HCT116 (cell line): ENCODE measurements around the gene SHTN1. TPM values are rescaled to one million over a fixed set of nuclear protein-coding genes. Genes with fewer than 3 reads are reported as not detected.

ENCODE experiments used
- ATAC-seq: fragments of 200-7000 bp; cut with Tn5 transposase; 2 replicates; pipeline ENCODE4 v1.9.1; 2020; ENCODE audit warnings: mild to moderate bottlenecking, moderate library complexity
- BruUV-seq: library from RNA; stranded (reverse); fragments of 400-500 nt; replicated peaks from 2 replicates; lab custom pipeline; 2021; lab: Mats Ljungman, UMichigan
- CTCF ChIA-PET: fragments of 300-600 bp; sonication (Branson Sonifier 250); formaldehyde crosslinking; loops from one replicate; lab custom pipeline; 2021; ENCODE audit warnings: antibody characterized with exemption; lab: Charles Lee
- POLR2A ChIA-PET: fragments of 300-600, 350-600 bp; sonication (Branson Sonifier 250); formaldehyde crosslinking; loops from one replicate; lab custom pipeline; 2021; ENCODE audit warnings: antibody characterized with exemption; lab: Charles Lee
- RAD21 ChIA-PET, 2 experiments: fragments of 300-600 bp; sonication (Branson Sonifier 250); formaldehyde crosslinking; loops; one replicate each; lab custom pipeline; 2023; ENCODE audit warnings: low total read pairs in 2 of 2; ENCODE audit not compliant: uncharacterized antibody in 2 of 2, unreplicated experiment in 2 of 2, low non-redundant PET in 1 of 2; lab: Charles Lee
- DNase-seq: peaks from one replicate; pipeline ENCODE4 v3.0.0-alpha.2; 2010; ENCODE audit warnings: low read depth, low spot score
- H2AFZ ChIP-seq: fragments of 200-600 bp; shearing (Covaris generic), sonication (generic); 2 replicates; pipeline ENCODE4 v1.6.1; 2017; ENCODE audit warnings: low read depth, mixed run types, mixed read lengths, antibody characterized with exemption, low read length; ENCODE audit not compliant: poor library complexity, severe bottlenecking
- H3K27ac ChIP-seq: 2 replicates; pipeline ENCODE4 v1.5.1; 2012; ENCODE audit warnings: low read depth, low read length
- H3K27me3 ChIP-seq: fragments of 200-600 bp; sonication (generic); 2 replicates; pipeline ENCODE4 v1.6.1; 2016; ENCODE audit warnings: mixed run types, low read length, mixed read lengths; ENCODE audit not compliant: insufficient read depth
- H3K36me3 ChIP-seq, 2 experiments: fragments of 200-500 bp in 1 of 2; fragments of 200-600 bp in 1 of 2; sonication (Bioruptor generic) in 1 of 2; sonication (generic) in 1 of 2; 2 replicates each; pipeline versions ENCODE4 v1.5.1 to v1.6.1; 2014 to 2016; ENCODE audit warnings: low read length in 2 of 2, inconsistent platforms in 1 of 2, mixed read lengths in 1 of 2, mixed run types in 1 of 2; ENCODE audit not compliant: insufficient read depth in 2 of 2, control insufficient read depth in 1 of 2
- H3K4me1 ChIP-seq, 2 experiments: fragments of 200-600 bp in 1 of 2; sonication (generic) in 1 of 2; 2 replicates each; pipeline versions ENCODE4 v1.5.1 to v1.6.1; 2012 to 2017; ENCODE audit warnings: low read length in 2 of 2, inconsistent platforms in 1 of 2, mild to moderate bottlenecking in 1 of 2, mixed read lengths in 1 of 2, mixed run types in 1 of 2, moderate library complexity in 1 of 2; ENCODE audit not compliant: insufficient read depth in 2 of 2, control insufficient read depth in 1 of 2
- H3K4me2 ChIP-seq: fragments of 200-600 bp; sonication (generic); 2 replicates; pipeline ENCODE4 v1.6.1; 2017; ENCODE audit warnings: mixed run types, low read length, mixed read lengths
- H3K4me3 ChIP-seq, 2 experiments: fragments of 200-600 bp in 1 of 2; sonication (generic) in 1 of 2; replicated peaks in 1 of 2; 2 replicates each; pipeline ENCODE4 v1.5.1; 2011 to 2016; ENCODE audit warnings: low read length in 2 of 2, control low read depth in 1 of 2, low read depth in 1 of 2, mild to moderate bottlenecking in 1 of 2, mixed read lengths in 1 of 2, mixed run types in 1 of 2
- H3K79me2 ChIP-seq: fragments of 200-600 bp; sonication (generic); 2 replicates; pipeline ENCODE4 v1.6.1; 2017; ENCODE audit warnings: mild to moderate bottlenecking, mixed run types, low read length, moderate library complexity, mixed read lengths; ENCODE audit not compliant: insufficient read depth
- H3K9ac ChIP-seq: fragments of 200-600 bp; sonication (generic); 2 replicates; pipeline ENCODE4 v1.6.1; 2016; ENCODE audit warnings: low read length, mixed read lengths
- H3K9me2 ChIP-seq: fragments of 200-600 bp; sonication (generic), shearing (Covaris generic); 2 replicates; pipeline ENCODE4 v1.6.1; 2017; ENCODE audit warnings: mixed run types, mild to moderate bottlenecking, moderate library complexity; ENCODE audit not compliant: insufficient read depth
- H3K9me3 ChIP-seq, 2 experiments: fragments of 200-500 bp in 1 of 2; fragments of 200-600 bp in 1 of 2; sonication (Bioruptor generic) in 1 of 2; sonication (generic) in 1 of 2; 2 replicates each; pipeline ENCODE4 v1.6.1; 2014 to 2017; ENCODE audit warnings: low read length in 2 of 2, mixed read lengths in 2 of 2, inconsistent platforms in 1 of 2, low read depth in 1 of 2, mild to moderate bottlenecking in 1 of 2, mixed run types in 1 of 2, moderate library complexity in 1 of 2; ENCODE audit not compliant: control insufficient read depth in 1 of 2, insufficient read depth in 1 of 2
- H4K20me1 ChIP-seq: fragments of 200-600 bp; sonication (generic), shearing (Covaris generic); 2 replicates; pipeline ENCODE4 v1.6.1; 2017; ENCODE audit warnings: mixed run types, mild to moderate bottlenecking, moderate library complexity; ENCODE audit not compliant: insufficient read depth
- CEBPB ChIP-seq: IDR thresholded peaks from 2 replicates; pipeline ENCODE4 v1.6.1; 2012; ENCODE audit warnings: low read depth
- FOSL1 ChIP-seq: IDR thresholded peaks from 2 replicates; pipeline ENCODE4 v1.6.1; 2012; ENCODE audit warnings: low read depth
- JUND ChIP-seq: IDR thresholded peaks from 2 replicates; pipeline ENCODE4 v1.6.1; 2012
- RAD21 ChIP-seq: IDR thresholded peaks from 2 replicates; pipeline ENCODE4 v1.6.1; 2012; ENCODE audit warnings: low read depth, mild to moderate bottlenecking
- REST ChIP-seq: IDR thresholded peaks from 2 replicates; pipeline ENCODE4 v1.6.1; 2012; ENCODE audit warnings: low read depth
- SP1 ChIP-seq: IDR thresholded peaks from 2 replicates; pipeline ENCODE4 v1.6.1; 2012; ENCODE audit warnings: low read depth
- SRF ChIP-seq: IDR thresholded peaks from 2 replicates; pipeline ENCODE4 v1.6.1; 2012; ENCODE audit warnings: low read depth
- TCF7L2 ChIP-seq: IDR thresholded peaks from 2 replicates; pipeline ENCODE4 v1.7.0; 2011; ENCODE audit warnings: borderline replicate concordance, inconsistent platforms; ENCODE audit not compliant: insufficient read depth, insufficient read length; ENCODE audit errors: extremely low read depth
- intact Hi-C: fragments of 100-400 bp; cut with micrococcal nuclease; formaldehyde crosslinking; loops from 2 replicates; pipeline ENCODE4 v1.10.0; 2022
- total RNA-seq: library from RNA; stranded (reverse); gene quantifications from one replicate; pipeline ENCODE4 v1.2.1, GENCODE V29; 2021; ENCODE audit not compliant: unreplicated experiment

SHTN1 gene
- total RNA-seq, 1 experiment from 2014 or later: 64.0 TPM

- Histone ChIP-seq H3K4me3 (no peak overlapping the region), H3K27me3 (no peaks in the 10 kb centered on the region), H3K4me1 (peaks cover 0 to 9% of the 10 kb centered on the region in 2 experiments; a peak in 2 of 4 replicates), H3K9me3 (no peaks in the 10 kb centered on the region), H3K79me2 (peaks cover 42% of the 10 kb centered on the region), H3K4me2 (no peak overlapping the region), H3K27ac (no peak overlapping the region), H4K20me1 (no peaks in the 10 kb centered on the region), H3K36me3 (peaks cover 9 to 16% of the 10 kb centered on the region in 2 experiments; a peak in 3 of 4 replicates), H2AFZ (no peak overlapping the region), H3K9me2 (no peaks in the 10 kb centered on the region), H3K9ac (no peak overlapping the region)
- no peak for TF ChIP-seq REST
- TF ChIP-seq TCF7L2: no peak
- TF ChIP-seq FOSL1: no peak
- TF ChIP-seq JUND: no peak
- no peak for TF ChIP-seq CEBPB
- no peak for TF ChIP-seq SRF
- no peak for TF ChIP-seq RAD21
- TF ChIP-seq SP1: no peak
- BruUV-seq: no TSS peak
- DNase-seq (no peak), ATAC-seq (no peak)
- ChIA-PET POLR2A (no interaction called here), RAD21 (no interaction called here), CTCF (interaction anchor here (1.3 kb wide), 1 partner anchor 203 kb away, joined by 3 read pairs; no protein-coding TSS in a partner anchor)
- intact Hi-C loops: no loop called here
These were observed 32.9 kb downstream of the SHTN1 start for GRCh38 chr10:116972131-116972530.
